Measurements from ENCODE around the gene SH2D4B. TPM values are rescaled to one million over a fixed set of nuclear protein-coding genes. Genes with fewer than 3 reads are reported as not detected.

Gene SH2D4B
- total RNA-seq, 1 experiment from 2014 or later: 0.07 TPM

- DNase-seq (ENCODE audit: low spot score): no peak
These were observed 149.2 kb downstream of the SH2D4B start for GRCh38 chr10:80686734-80687475.

GRCh38 chr10:80687476-80687789, 149.7 kb downstream of the SH2D4B start:
- no peak for DNase-seq (ENCODE audit: low spot score)

- DNase-seq (ENCODE audit: low spot score): no peak
These were observed 152.7 kb downstream of the SH2D4B start for GRCh38 chr10:80690434-80690833.

- DNase-seq (ENCODE audit: low spot score): no peak
These were observed 153.7 kb downstream of the SH2D4B start for GRCh38 chr10:80691441-80691840.

GRCh38 chr10:80693565-80693964, 155.9 kb downstream of the SH2D4B start:
- DNase-seq (ENCODE audit: low spot score): no peak

GRCh38 chr10:80694930-80695329, 157.2 kb downstream of the SH2D4B start:
- DNase-seq (ENCODE audit: low spot score): no peak

Other genes starting within 250 kb of the SH2D4B start
- gene MAT1A, start 248.2 kb upstream of the SH2D4B start, total RNA-seq (2014; rRNA removed; shearing (Covaris generic)): 0.34 and 2.2 TPM in 2 replicates
- gene DYDC1, start 181.1 kb upstream of the SH2D4B start, total RNA-seq (2014; rRNA removed; shearing (Covaris generic)): not detected in 2 replicates
- 0.12 and 1.2 TPM in 2 replicates for gene DYDC2, start 181.1 kb upstream of the SH2D4B start, total RNA-seq (2014; rRNA removed; shearing (Covaris generic))
- gene PRXL2A, start 129.4 kb upstream of the SH2D4B start, total RNA-seq (2014; rRNA removed; shearing (Covaris generic)): 28.0 and 31.4 TPM in 2 replicates
- gene TSPAN14, start 83.6 kb upstream of the SH2D4B start, total RNA-seq (2014; rRNA removed; shearing (Covaris generic)): 35.0 and 38.4 TPM in 2 replicates